Hippocampal formation (tissue), 2 donors: ENCODE results near the gene TBC1D12.
"Not testable (repeated sequence)": the region's sequence is repeated elsewhere in the genome, so short reads cannot be mapped to it uniquely, and the experiment has no call there.

Experiments
- DNase-seq, 2 donors: peaks; one replicate each; lab custom pipeline; 2025; lab: John Stamatoyannopoulos, UW

Gene TBC1D12

GRCh38 chr10:94402204-94402842, at the start of gene TBC1D12:
TSS of gene TBC1D12 (plus strand) at chr10:94402541. CDS start at chr10:94402614, 73 bp downstream.
- peak; percentile 92 to 94 for DNase-seq

- no peak for DNase-seq
These were observed 49.0 kb upstream of the TBC1D12 start for GRCh38 chr10:94353336-94353735.

GRCh38 chr10:94355841-94356240, 46.5 kb upstream of the TBC1D12 start:
- DNase-seq: no peak

GRCh38 chr10:94357193-94357592, 45.1 kb upstream of the TBC1D12 start:
- DNase-seq: no peak

- DNase-seq: no peak
These were observed 43.9 kb upstream of the TBC1D12 start for GRCh38 chr10:94358480-94358879.

GRCh38 chr10:94361171-94361794, 41.1 kb upstream of the TBC1D12 start:
- DNase-seq: no peak

- DNase-seq: peak; percentile 90 to 94
These were observed 39.7 kb upstream of the TBC1D12 start, which contains the start of gene NOC3L for GRCh38 chr10:94362360-94363250. TSS of gene NOC3L (minus strand) at chr10:94362939. CDS start at chr10:94362838, 101 bp downstream.

- no peak for DNase-seq
These were observed 39.1 kb upstream of the TBC1D12 start for GRCh38 chr10:94363251-94363565.

- no peak for DNase-seq
These were observed 37.9 kb upstream of the TBC1D12 start for GRCh38 chr10:94364482-94364881.

- DNase-seq: no peak
These were observed 36.0 kb upstream of the TBC1D12 start for GRCh38 chr10:94366382-94366781.

GRCh38 chr10:94370501-94370900, 31.8 kb upstream of the TBC1D12 start:
- peak; percentile 18 to 89 for DNase-seq

- no peak for DNase-seq
These were observed 27.0 kb upstream of the TBC1D12 start for GRCh38 chr10:94375374-94375773.

GRCh38 chr10:94376865-94377264, 25.5 kb upstream of the TBC1D12 start:
- no peak for DNase-seq

GRCh38 chr10:94383530-94383929, 18.8 kb upstream of the TBC1D12 start:
- no peak for DNase-seq

GRCh38 chr10:94385733-94386132, 16.6 kb upstream of the TBC1D12 start:
- not testable (repeated sequence) for DNase-seq

- DNase-seq: not testable (repeated sequence)
These were observed 10.2 kb upstream of the TBC1D12 start for GRCh38 chr10:94392117-94392516.

- no peak for DNase-seq
These were observed 4.6 kb upstream of the TBC1D12 start for GRCh38 chr10:94397549-94398370.

GRCh38 chr10:94398762-94399161, 3.6 kb upstream of the TBC1D12 start:
- no peak for DNase-seq

GRCh38 chr10:94402843-94403379, 570 bp downstream of the TBC1D12 start:
- peak in 1 of 2 donors; percentile 52 for DNase-seq

- peak; percentile 47 to 67 for DNase-seq
These were observed 1.3 kb downstream of the TBC1D12 start for GRCh38 chr10:94403380-94404213.

- no peak for DNase-seq
These were observed 3.1 kb downstream of the TBC1D12 start for GRCh38 chr10:94405406-94405805.
